Measurements from ENCODE around the gene GART. TPM values are rescaled to one million over a fixed set of nuclear protein-coding genes. Genes with fewer than 3 reads are reported as not detected.
"Not testable (repeated sequence)": the region's sequence is repeated elsewhere in the genome, so short reads cannot be mapped to it uniquely, and the experiment has no call there.

Gene GART
- total and polyA plus RNA-seq, 8 donors, result 4.1 to 126 (median 47.8) TPM

DNA sequence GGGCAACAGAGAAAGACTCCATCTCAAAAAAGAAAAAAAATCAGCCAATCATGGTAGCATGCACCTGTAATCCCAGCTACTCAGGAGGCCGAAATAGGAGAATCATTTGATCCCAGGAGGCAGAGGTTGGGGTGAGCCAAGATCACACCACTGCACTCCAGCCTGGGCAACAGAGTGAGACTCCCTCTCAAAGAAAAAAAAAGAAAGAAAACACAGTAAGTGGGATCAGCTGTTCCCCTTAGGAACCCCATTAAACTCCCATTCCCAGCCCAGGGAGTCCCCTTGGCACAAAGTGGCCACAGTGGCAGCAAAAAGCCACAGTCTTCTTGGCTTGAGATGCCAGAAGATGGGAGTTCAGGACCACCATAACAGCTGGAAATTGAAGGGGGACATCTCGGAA lies 71.2 kb downstream of the GART start:
- no peaks in the 10 kb centered on the region for H3K9me3 ChIP-seq
- intact Hi-C loops (cut with DNase I; ENCODE audit: low total_unique reads), result no loop called here
- TF ChIP-seq EP300 (IDR thresholded peaks at IDR 0.05) (no peak), POLR2AphosphoS5 (IDR thresholded peaks at IDR 0.05) (no peak), POLR2A (IDR thresholded peaks at IDR 0.05) (no peak)
- TF ChIP-seq, protein P1, sequence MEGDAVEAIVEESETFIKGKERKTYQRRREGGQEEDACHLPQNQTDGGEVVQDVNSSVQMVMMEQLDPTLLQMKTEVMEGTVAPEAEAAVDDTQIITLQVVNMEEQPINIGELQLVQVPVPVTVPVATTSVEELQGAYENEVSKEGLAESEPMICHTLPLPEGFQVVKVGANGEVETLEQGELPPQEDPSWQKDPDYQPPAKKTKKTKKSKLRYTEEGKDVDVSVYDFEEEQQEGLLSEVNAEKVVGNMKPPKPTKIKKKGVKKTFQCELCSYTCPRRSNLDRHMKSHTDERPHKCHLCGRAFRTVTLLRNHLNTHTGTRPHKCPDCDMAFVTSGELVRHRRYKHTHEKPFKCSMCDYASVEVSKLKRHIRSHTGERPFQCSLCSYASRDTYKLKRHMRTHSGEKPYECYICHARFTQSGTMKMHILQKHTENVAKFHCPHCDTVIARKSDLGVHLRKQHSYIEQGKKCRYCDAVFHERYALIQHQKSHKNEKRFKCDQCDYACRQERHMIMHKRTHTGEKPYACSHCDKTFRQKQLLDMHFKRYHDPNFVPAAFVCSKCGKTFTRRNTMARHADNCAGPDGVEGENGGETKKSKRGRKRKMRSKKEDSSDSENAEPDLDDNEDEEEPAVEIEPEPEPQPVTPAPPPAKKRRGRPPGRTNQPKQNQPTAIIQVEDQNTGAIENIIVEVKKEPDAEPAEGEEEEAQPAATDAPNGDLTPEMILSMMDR (IDR thresholded peaks at IDR 0.05), result no peak
- H3K4me1 ChIP-seq, result peaks cover 0 to 19% (median 0%) of the 10 kb centered on the region in 4 donors
- H3K27me3 ChIP-seq, result no peaks in the 10 kb centered on the region
- H3K36me3 ChIP-seq, result peaks cover 0 to 15% (median 14%) of the 10 kb centered on the region in 4 donors
- no peak overlapping the region for H3K4me3 ChIP-seq
- no peak for DNase-seq
- H3K27ac ChIP-seq, result no peak overlapping the region
- WGBS, 5 donors, result 93 to 100% (median 96%) methylated on average over 2 of the region's 2 CpGs

DNA sequence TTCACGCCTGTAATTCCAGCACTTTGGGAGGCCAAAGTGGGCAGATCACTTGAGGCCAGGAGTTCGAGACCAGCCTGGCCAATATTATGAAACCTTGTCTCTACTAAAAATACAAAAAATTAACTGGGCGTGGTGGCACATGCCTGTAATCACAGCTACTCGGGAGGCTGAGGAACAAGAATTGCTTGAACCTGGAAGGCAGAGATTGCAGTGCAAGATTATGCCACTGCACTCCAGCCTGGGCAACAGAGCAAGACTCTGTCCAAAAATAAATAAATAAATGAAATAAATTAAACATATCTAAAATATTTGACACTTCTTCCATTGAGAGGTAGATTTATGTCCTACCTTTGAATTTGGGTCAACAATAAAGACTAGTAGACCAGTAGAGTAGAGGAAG lies 72.7 kb downstream of the GART start:
- H3K27ac ChIP-seq; H3K9me3 ChIP-seq; H3K27me3 ChIP-seq; H3K4me3 ChIP-seq; intact Hi-C loops (cut with DNase I; ENCODE audit: low total_unique reads); DNase-seq: not testable (repeated sequence)
- Histone ChIP-seq H3K36me3 (peaks cover 0 to 29% (median 23%) of the 10 kb centered on the region in 4 donors), H3K4me1 (peaks cover 0 to 19% (median 0%) of the 10 kb centered on the region in 4 donors)
- WGBS, 5 donors, result 80 to 87% (median 86%) methylated on average over 4 of the region's 4 CpGs

DNA sequence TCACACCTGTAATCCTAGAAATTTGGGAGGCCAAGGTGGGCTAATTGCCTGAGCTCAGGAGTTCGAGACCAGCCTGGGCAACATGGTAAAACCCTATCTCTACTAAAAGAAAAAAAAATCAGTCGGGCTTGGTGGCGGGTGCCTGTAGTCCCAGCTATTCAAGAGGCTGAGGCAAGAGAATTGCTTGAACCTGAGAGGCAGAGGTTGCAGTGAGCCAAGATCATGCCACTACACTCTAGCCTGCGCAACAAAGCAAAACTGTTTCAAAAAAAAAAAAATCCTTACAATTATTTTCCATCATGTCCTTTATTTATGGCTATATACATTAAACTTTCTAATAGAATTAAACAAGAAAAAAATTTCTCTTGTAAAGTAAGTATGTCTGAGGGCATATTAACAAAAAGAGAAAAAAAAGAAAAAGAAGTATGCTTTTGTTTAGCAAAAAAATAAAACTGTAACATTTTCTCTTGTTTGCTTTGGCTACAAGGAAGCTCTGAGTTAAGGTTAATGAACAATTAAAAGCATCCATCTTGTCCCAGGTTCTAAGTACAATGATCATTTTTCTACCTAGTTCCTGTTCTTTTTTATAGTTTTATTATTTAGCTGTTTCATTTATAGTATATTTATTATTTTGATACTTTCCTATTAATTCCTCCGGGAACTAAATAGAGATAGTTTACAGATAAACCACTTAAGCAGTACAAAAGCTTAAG lies 80.2 kb downstream of the GART start:
- Histone ChIP-seq H3K27me3 (no peaks in the 10 kb centered on the region), H3K36me3 (peaks cover 12 to 83% (median 82%) of the 10 kb centered on the region in 4 donors), H3K9me3 (no peaks in the 10 kb centered on the region), H3K4me3 (no peak overlapping the region), H3K27ac (no peak overlapping the region), H3K4me1 (no peaks in the 10 kb centered on the region)
- TF ChIP-seq EP300 (IDR thresholded peaks at IDR 0.05) (no peak), POLR2A (IDR thresholded peaks at IDR 0.05) (no peak)
- TF ChIP-seq, protein P1 (IDR thresholded peaks at IDR 0.05), result no peak
- intact Hi-C loops (cut with DNase I; ENCODE audit: low total_unique reads), result no loop called here
- 84 to 91% (median 87%) methylated on average over 5 of the region's 5 CpGs for WGBS, 5 donors
- DNase-seq, result no peak

DNA sequence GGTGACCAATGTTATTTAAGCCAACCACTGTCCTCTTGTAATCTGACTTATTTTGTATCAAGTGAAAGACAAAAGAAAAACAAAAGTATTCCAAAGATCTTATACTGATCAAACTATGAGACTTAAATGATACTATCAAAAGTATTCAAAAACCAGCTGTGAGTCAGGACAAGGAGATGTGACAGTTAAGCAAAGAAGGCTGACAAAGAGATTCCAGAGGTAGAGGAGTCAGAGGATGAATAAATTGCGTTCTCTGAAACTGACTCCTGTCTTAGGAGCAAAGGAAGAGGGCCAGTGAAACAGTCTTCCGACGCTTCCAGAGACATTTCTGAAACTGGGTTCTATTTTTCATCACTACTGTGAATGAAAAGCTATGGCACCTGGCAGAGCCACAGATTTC lies 83.1 kb downstream of the GART start:
- Histone ChIP-seq H3K27ac (no peak overlapping the region), H3K9me3 (no peaks in the 10 kb centered on the region), H3K27me3 (no peaks in the 10 kb centered on the region), H3K36me3 (peaks cover 19 to 91% (median 88%) of the 10 kb centered on the region in 4 donors), H3K4me3 (no peak overlapping the region), H3K4me1 (no peaks in the 10 kb centered on the region)
- WGBS, 5 donors, result 93 to 100% (median 96%) methylated on average over 3 of the region's 3 CpGs
- no peak for TF ChIP-seq POLR2AphosphoS5 (IDR thresholded peaks at IDR 0.05)
- TF ChIP-seq, protein P1 (IDR thresholded peaks at IDR 0.05), result no peak
- no peak for TF ChIP-seq EP300 (IDR thresholded peaks at IDR 0.05)
- TF ChIP-seq POLR2A (IDR thresholded peaks at IDR 0.05), result no peak
- intact Hi-C loops (cut with DNase I; ENCODE audit: low total_unique reads), result no loop called here
- DNase-seq, result no peak
